HG02938 (cell line): ENCODE measurements around the gene GLI2.

Source experiments
- ATAC-seq: cut with Tn5 transposase; IDR thresholded peaks from one replicate; pipeline ENCODE4 v1.9.1; 2021; ENCODE audit warnings: mild to moderate bottlenecking, moderate library complexity; ENCODE audit not compliant: unreplicated experiment

GLI2 gene

GRCh38 chr2:120711694-120712093 lies 24.0 kb upstream of the GLI2 start:
- ATAC-seq: no peak

GRCh38 chr2:120712180-120712681 lies 23.4 kb upstream of the GLI2 start:
- no peak for ATAC-seq

- ATAC-seq: no peak
Observed at GRCh38 chr2:120715353-120715752, 20.3 kb upstream of the GLI2 start.

GRCh38 chr2:120715941-120716340 lies 19.7 kb upstream of the GLI2 start:
- no peak for ATAC-seq

- no peak for ATAC-seq
Observed at GRCh38 chr2:120716641-120717585, 18.8 kb upstream of the GLI2 start.

DNA sequence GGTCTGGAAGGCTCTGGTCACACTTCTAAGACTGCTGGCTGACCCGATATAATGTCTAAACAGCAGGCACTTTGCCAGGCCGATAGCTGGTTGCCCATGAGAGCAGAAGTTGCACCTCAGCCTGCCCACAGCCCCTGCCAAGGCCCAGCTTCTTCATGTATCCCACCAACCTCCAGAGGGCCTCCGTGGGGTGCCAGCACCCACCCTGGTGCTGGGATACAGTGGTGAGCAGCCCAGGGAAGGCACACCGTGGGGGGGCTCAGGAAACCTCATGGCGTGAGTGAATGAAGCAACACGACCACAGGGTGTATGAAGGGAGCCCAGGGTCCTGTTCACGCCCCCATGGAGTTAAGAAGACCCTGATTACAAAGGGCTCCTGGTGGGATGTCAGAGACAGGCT lies 16.2 kb upstream of the GLI2 start:
- no peak for ATAC-seq

GRCh38 chr2:120720231-120720630 lies 15.4 kb upstream of the GLI2 start:
- ATAC-seq: no peak

DNA sequence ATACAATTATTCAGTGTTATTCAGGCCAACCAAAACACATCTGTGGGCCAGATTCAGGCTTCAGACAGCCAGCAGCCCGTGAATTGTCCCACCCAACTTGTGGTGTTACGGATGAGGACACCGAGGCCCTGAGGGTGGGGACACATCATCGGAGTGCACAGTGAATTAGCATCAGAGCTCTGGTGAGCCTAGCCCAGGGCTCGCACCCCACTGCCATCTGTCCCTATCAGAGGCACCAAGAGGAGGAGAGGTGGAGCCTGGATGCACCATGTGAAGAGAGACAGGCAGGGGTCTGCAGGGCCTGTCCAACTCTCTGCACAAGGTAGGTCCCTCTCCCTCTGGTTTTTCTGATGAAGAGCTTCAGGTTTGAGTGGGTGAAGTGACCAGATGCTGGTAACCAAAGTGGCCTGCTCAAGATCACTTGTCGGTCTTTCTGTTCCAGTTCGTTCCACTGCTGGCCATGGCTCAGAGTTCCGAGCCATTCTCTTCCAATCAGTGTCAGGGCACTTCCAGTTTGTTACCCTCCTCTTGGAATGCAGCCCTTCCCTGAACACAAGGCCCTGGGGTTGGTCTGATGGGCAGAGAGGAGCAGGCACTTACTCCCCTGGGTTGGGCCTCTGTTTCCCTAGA lies 14.8 kb upstream of the GLI2 start:
- ATAC-seq: no peak

- no peak for ATAC-seq
Observed at GRCh38 chr2:120722246-120722567, 13.5 kb upstream of the GLI2 start.

GRCh38 chr2:120722568-120723421 lies 12.9 kb upstream of the GLI2 start:
- ATAC-seq: no peak

- ATAC-seq: no peak
Observed at GRCh38 chr2:120726245-120726644, 9.4 kb upstream of the GLI2 start.

- ATAC-seq: no peak
Observed at GRCh38 chr2:120729406-120730399, 6.0 kb upstream of the GLI2 start.

GRCh38 chr2:120731175-120731574 lies 4.5 kb upstream of the GLI2 start:
- ATAC-seq: no peak

DNA sequence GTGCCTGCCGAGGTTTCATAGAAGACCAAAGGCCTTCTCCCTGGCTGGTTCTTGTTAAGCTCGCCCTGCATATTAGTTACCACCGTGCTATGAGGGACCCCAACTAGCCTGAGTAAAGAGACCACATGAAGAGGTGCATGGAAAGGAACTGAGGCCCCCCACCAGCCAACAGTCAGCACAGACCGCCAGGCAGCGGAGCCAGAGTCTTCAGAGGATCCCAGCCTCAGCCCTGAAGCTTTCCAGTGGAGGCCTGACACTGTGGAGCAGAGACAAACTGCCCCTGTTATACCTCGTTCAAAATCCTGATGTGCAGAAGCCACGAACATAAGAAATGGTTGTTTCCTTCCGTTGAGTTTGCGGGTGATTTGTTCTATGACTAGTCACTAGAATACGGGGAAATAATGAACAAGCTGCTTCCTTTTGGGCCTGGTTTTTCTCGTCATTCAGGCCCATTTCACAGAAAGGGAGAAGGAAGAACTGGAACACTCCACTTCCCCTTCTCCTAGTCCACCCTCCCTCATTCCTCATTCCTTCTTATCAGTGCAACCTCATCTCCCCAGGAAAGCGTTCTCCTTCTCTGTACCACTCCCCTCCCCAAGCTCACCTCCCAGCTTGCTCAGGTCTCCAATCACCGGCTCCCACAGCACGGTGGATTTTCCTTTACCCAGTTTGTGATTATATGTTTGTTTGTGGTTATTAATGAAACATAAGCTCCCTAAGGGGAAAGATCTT lies 3.0 kb upstream of the GLI2 start:
- no peak for ATAC-seq

- ATAC-seq: no peak
Observed at GRCh38 chr2:120733238-120733932, 2.3 kb upstream of the GLI2 start.

DNA sequence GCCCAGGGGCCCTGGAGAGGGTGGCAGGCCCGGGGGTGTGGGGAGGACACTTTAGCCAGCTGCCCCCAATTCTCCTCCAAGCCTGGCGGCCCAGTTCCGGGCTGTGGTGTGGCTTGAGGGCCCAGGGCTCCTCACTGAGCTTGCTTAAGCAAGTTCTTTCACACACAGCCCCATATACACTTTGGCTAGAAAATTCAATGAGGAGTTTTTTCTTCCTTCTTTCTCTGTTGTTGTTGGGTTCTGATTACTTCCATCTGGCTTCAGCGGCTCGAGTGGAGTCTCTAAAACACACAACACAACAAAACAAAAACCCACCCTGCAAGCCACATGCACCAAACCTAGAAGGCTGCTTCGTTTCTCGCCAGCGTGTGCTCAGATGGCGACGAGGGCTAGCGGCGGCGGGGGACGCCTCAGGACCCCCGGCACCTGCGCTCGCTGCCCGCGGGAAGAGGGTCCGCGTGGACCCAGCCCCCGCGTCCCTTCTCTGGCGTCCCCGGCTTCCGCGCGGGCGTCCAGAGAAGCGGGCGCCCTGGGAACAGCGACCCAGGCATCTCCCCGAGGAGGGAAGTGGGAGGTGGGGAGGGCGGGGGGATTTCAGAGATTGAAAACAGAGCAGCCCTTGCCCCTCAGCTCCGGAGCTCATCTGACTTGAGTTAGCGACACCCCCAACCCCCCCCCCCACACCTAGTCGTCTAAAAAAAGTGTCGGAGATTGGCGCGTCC lies 577 bp upstream of the GLI2 start:
- ATAC-seq: no peak

DNA sequence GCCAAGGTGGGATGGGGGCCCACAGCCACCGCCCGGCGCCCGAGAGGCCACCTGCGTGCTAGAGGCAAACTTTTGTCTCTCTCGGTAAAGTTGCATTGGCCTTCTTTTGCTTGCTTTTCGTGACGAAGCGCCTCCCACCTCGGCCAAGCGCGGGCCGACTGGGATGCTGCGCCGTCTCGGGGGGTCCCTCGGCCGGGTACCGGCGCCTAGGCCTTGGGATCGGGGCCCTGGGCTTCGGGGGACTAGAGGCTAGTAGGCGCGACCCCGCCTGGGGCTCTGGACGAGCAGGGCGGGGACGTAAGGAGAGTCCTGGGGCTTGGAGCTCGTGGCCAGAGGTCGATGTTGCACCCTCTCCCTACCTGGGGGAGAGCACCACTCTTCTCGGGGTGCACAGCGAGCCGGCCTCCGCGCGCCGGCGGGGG lies 545 bp downstream of the GLI2 start:
- ATAC-seq: no peak
